ENCODE measurements around the gene TNFRSF14.

DNA sequence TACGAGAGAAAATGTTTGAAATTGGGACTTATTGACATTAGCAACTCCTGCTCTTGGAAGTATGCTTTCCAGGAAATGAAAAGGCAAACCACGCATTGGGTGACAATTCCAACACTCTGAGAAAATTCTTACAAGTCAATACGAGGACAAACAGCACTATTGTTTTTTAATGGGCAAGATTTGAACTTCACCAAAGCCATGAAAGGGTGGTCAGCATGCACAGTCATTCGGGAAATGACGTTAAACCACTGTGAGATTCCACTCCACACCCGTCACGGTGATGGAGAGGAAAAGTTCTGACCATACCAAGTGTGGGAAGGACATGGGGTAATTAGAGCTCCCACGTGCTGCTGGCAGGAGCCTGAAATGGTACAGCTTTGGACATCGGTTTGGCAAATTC lies 18.2 kb downstream of the TNFRSF14 start:
- TF ChIP-seq, protein P1, sequence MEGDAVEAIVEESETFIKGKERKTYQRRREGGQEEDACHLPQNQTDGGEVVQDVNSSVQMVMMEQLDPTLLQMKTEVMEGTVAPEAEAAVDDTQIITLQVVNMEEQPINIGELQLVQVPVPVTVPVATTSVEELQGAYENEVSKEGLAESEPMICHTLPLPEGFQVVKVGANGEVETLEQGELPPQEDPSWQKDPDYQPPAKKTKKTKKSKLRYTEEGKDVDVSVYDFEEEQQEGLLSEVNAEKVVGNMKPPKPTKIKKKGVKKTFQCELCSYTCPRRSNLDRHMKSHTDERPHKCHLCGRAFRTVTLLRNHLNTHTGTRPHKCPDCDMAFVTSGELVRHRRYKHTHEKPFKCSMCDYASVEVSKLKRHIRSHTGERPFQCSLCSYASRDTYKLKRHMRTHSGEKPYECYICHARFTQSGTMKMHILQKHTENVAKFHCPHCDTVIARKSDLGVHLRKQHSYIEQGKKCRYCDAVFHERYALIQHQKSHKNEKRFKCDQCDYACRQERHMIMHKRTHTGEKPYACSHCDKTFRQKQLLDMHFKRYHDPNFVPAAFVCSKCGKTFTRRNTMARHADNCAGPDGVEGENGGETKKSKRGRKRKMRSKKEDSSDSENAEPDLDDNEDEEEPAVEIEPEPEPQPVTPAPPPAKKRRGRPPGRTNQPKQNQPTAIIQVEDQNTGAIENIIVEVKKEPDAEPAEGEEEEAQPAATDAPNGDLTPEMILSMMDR (IDR thresholded peaks at IDR 0.05) = no peak
- no peak for TF ChIP-seq POLR2A (IDR thresholded peaks at IDR 0.05)
